Thyroid gland (tissue), 4 donors: ENCODE results near the gene MRPL4.

ENCODE experiments used
- POLR2A ChIP-seq, 2 donors: fragments of 450-650 bp; IDR thresholded peaks; one replicate each; pipeline ENCODE4 v1.6.1; 2017; ENCODE audit warnings: antibody characterized with exemption in 2 of 2, mild to moderate bottlenecking in 2 of 2, moderate library complexity in 1 of 2
- TF ChIP-seq, protein P1 (sequence below), 6 experiments: fragments of 200-600 bp in 3 of 6; fragments of 450-650 bp in 3 of 6; sonication (generic) in 3 of 6; IDR thresholded peaks; one replicate each; pipeline ENCODE4 v1.5.1; 2016 to 2019; ENCODE audit warnings: antibody characterized with exemption in 6 of 6, mild to moderate bottlenecking in 2 of 6, inconsistent platforms in 1 of 6, moderate library complexity in 1 of 6

DNA sequence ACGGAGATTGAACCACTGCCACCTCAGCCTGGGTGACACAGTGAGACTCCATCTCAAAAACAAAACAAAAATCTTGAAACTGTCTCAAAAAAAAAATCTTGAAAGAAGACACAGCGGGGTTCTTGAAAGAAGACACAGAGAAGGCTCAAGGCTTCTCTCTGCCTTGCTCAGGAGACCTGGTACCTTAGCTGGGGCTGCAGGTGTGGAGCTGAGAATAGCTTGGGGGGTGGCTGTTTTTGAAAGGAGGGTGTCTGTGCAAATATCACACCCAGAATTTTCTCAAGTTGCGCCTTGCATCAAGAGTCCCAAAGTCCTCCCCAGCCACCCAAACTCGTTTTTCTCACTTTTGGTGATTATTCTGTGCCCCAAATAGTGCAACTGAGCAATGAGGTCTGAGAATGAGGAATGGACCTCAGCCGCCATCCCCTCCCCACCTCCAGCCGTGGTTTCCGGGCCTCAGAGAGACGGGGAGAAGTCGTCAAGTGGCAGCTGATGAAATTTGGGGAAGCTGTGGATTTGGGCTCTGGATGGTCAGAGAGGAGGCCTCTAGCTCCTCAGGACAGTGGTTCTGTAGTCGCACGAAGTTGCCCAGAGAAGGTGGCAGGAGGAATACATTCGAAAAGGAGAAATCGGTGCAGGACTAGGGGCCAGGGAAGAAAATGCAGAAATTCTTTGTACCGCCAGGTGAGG is 29.7 kb upstream of the MRPL4 start:
- TF ChIP-seq, protein P1, sequence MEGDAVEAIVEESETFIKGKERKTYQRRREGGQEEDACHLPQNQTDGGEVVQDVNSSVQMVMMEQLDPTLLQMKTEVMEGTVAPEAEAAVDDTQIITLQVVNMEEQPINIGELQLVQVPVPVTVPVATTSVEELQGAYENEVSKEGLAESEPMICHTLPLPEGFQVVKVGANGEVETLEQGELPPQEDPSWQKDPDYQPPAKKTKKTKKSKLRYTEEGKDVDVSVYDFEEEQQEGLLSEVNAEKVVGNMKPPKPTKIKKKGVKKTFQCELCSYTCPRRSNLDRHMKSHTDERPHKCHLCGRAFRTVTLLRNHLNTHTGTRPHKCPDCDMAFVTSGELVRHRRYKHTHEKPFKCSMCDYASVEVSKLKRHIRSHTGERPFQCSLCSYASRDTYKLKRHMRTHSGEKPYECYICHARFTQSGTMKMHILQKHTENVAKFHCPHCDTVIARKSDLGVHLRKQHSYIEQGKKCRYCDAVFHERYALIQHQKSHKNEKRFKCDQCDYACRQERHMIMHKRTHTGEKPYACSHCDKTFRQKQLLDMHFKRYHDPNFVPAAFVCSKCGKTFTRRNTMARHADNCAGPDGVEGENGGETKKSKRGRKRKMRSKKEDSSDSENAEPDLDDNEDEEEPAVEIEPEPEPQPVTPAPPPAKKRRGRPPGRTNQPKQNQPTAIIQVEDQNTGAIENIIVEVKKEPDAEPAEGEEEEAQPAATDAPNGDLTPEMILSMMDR (IDR thresholded peaks at IDR 0.05), result no peak
- TF ChIP-seq POLR2A (IDR thresholded peaks at IDR 0.05), result no peak
